ENCODE results near the gene GJA3.

Gene GJA3

GRCh38 chr13:20151016-20151415, 9.8 kb downstream of the GJA3 start:
- DNase-seq (ENCODE audit: low spot score) = no peak

- DNase-seq (ENCODE audit: low spot score) = no peak
Measured at GRCh38 chr13:20150561-20150960, 10.3 kb downstream of the GJA3 start.

- DNase-seq (ENCODE audit: low spot score) = no peak
Measured at GRCh38 chr13:20149762-20150161, 11.1 kb downstream of the GJA3 start.

GRCh38 chr13:20148501-20149183, 12.2 kb downstream of the GJA3 start:
- no peak for DNase-seq (ENCODE audit: low spot score)

GRCh38 chr13:20146381-20146780, 14.5 kb downstream of the GJA3 start:
- DNase-seq (ENCODE audit: low spot score) = no peak

- DNase-seq (ENCODE audit: low spot score) = no peak
Measured at GRCh38 chr13:20145521-20145920, 15.3 kb downstream of the GJA3 start.

GRCh38 chr13:20144141-20144850, 16.6 kb downstream of the GJA3 start:
- no peak for DNase-seq (ENCODE audit: low spot score)

GRCh38 chr13:20142927-20143480, 17.8 kb downstream of the GJA3 start:
- no peak for DNase-seq (ENCODE audit: low spot score)

- DNase-seq (ENCODE audit: low spot score) = no peak
Measured at GRCh38 chr13:20142023-20142926, 18.6 kb downstream of the GJA3 start.

- DNase-seq (ENCODE audit: low spot score) = no peak
Measured at GRCh38 chr13:20141238-20142022, 19.4 kb downstream of the GJA3 start.

GRCh38 chr13:20140487-20140886, 20.4 kb downstream of the GJA3 start:
- no peak for DNase-seq (ENCODE audit: low spot score)

- DNase-seq (ENCODE audit: low spot score) = no peak
Measured at GRCh38 chr13:20137875-20138274, 23.0 kb downstream of the GJA3 start.

GRCh38 chr13:20136781-20137703, 23.8 kb downstream of the GJA3 start:
- DNase-seq (ENCODE audit: low spot score) = peak; percentile 51

- DNase-seq (ENCODE audit: low spot score) = no peak
Measured at GRCh38 chr13:20134732-20135131, 26.1 kb downstream of the GJA3 start.

- DNase-seq (ENCODE audit: low spot score) = no peak
Measured at GRCh38 chr13:20132052-20132634, 28.7 kb downstream of the GJA3 start.

- DNase-seq (ENCODE audit: low spot score) = no peak
Measured at GRCh38 chr13:20131057-20131832, 29.6 kb downstream of the GJA3 start.

GRCh38 chr13:20130652-20131051, 30.2 kb downstream of the GJA3 start:
- DNase-seq (ENCODE audit: low spot score) = no peak

GRCh38 chr13:20130012-20130411, 30.8 kb downstream of the GJA3 start:
- no peak for DNase-seq (ENCODE audit: low spot score)

GRCh38 chr13:20129076-20129475, 31.8 kb downstream of the GJA3 start:
- no peak for DNase-seq (ENCODE audit: low spot score)
